Activated CD8-positive, alpha-beta memory T cell treated with anti-CD3 and anti-CD28 coated beads, Interleukin-2, amount 50 U/mL, for 1 hour (primary cell): ENCODE results near the gene GALNT18.

ENCODE experiments used
- DNase-seq: peaks from one replicate; pipeline ENCODE4 v3.0.0-alpha.2; 2020; ENCODE audit errors: extremely low read depth

The GALNT18 gene

GRCh38 chr11:11624204-11624603, 2.4 kb upstream of the GALNT18 start:
- no peak for DNase-seq

DNA sequence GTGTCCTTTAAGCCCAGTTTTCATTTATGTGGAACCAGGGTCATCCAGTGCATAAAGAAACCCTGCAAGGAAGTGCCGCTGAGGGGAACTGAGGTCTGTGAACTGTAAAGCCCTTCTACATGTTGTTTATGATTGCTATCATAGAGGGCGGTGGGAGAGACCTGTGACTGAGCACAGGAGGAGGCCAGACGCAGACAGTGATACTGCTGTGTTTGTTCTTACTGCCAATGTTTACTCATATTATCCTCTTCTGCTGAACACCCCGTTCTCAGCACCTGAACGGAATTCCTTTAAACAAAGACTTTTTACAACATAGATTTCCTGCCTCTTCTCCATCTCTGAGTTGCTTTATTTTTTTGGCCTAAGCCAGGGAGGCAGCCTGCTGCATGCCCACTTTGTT, 967 bp upstream of the GALNT18 start:
- no peak for DNase-seq

DNA sequence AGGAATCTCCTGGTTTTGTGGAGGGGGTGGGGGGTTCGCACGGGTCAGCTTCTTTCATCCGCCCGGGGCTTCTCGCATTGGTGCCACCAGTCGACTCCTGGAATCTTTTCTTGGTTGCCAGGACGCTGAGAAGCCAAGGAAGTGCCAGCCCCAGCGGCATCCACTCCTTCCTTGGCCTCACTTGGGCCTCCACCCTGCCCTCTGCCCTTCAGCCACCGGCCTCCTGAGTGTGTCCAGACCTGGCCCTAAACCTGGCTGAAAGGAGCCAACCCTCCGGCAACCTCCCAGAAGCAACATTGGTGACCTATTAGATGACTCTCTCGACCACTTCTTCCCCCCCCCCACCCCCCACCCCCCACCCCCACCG, 518 bp upstream of the GALNT18 start:
- DNase-seq = no peak

- no peak for DNase-seq
Observed at GRCh38 chr11:11620921-11621572, 758 bp downstream of the GALNT18 start.

- DNase-seq = no peak
Observed at GRCh38 chr11:11620173-11620920, 1.5 kb downstream of the GALNT18 start.

- DNase-seq = no peak
Observed at GRCh38 chr11:11618973-11619435, 2.8 kb downstream of the GALNT18 start.

DNA sequence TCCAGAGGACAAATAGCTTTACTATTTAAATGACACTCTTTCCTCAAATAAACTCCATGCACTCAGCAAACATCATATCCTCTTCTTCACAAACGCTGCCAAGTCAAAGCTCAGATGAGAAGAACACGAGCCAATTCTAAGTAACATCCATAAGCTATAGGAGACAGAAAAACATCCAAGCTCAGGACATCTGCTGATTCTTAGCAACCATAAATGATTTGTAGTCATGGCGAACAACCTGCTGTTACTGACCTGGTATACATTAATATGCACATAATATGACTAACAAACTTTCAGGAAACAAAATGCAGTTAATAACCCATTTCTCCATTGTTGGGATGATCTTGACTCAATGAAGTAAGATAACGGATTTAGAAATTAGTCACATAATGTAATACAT, 6.7 kb downstream of the GALNT18 start:
- DNase-seq = no peak

- no peak for DNase-seq
Observed at GRCh38 chr11:11612439-11612838, 9.4 kb downstream of the GALNT18 start.

DNA sequence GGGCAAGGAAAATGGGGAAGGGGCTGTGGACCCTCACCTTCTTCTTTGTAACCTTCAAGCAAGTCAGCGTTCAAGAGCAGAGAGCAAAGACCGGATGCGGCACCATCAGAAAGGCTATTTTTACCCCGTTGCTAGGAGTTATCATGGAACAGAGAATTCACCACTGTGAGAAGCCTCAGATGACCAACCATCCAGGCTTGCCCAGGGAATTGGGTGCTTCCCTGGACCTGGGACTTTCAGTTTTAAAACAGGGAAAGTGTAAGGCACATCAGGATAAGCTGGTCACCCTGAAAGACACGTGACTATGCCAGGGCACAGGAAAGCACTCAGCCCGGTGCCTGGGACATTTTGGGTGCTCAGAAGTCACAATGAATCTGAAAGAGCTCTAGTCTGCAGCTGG, 10.4 kb downstream of the GALNT18 start:
- no peak for DNase-seq

- DNase-seq = no peak
Observed at GRCh38 chr11:11608783-11609232, 13.0 kb downstream of the GALNT18 start.

GRCh38 chr11:11607772-11608171, 14.0 kb downstream of the GALNT18 start:
- no peak for DNase-seq

DNA sequence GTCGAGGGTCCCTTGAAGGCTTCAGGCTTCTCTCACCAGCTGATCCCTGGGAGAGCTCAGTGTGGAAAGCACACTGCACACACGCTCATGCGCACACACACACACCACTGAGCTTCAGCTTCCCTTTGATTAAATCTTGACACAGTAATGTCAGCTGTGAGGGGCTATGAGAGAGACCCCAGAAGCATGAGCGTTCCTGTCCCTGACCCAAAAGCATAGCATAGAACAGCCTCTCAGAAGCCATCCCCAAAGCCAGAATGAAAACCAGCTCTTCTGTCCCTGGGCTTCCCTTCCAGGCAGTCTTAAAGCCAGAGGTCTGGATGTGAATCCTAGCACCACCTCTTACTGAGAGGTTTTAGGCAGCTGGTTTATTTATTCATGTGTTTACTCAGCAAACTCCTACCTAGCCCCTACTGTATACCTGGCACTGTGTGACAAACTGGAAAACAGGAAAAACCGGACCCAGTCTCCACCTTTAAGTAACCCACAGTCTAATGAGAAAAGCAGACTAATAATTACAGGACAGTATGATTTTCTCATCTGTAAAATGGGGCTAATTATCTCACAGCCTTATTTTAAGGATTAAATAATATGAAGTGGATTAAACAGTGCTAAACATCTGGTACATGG, 15.9 kb downstream of the GALNT18 start:
- DNase-seq = no peak

DNA sequence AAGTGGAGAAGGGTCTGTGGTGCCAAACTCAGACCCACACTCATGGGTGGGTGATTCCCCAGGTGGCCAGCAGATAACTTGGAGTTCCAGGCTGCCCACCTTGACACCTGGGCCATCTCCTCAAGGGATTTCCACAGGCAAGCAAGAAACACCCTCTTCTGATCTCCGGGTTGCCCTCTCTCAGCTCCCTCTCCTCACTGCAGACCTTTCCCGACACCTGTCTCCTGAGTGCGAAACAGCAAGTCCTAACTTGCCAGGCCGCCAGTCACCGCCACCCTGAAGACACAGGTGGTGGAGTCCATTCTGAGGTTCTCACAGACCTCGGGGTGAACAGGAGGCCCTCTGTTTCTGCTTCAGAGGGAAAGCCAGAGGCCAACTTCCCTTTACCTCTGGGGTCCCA, 16.6 kb downstream of the GALNT18 start:
- DNase-seq = no peak

- no peak for DNase-seq
Observed at GRCh38 chr11:11604370-11604990, 17.3 kb downstream of the GALNT18 start.

DNA sequence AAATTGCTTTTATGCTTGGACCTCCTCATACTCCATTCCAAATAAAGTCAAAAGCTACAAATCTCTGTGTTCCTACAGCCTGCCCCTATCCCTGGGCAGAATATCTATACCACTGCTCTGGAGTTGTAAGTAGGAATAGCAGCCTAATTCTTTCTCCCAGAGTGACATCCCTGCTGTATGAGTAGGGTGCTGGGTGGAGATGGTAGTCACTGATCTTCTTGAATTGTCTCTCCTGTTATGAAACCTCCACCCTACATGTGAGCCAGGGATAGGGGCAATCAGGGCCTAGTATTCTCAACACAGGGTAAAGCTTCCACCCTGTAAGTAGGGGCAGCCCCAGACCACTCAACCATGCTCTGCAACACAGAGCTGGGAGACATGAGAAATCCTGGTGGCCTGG, 19.8 kb downstream of the GALNT18 start:
- no peak for DNase-seq

GRCh38 chr11:11600288-11600687, 21.5 kb downstream of the GALNT18 start:
- DNase-seq = no peak

- no peak for DNase-seq
Observed at GRCh38 chr11:11598243-11598642, 23.6 kb downstream of the GALNT18 start.

GRCh38 chr11:11594162-11594561, 27.6 kb downstream of the GALNT18 start:
- DNase-seq = no peak

- no peak for DNase-seq
Observed at GRCh38 chr11:11592146-11592684, 29.6 kb downstream of the GALNT18 start.

- no peak for DNase-seq
Observed at GRCh38 chr11:11589437-11589836, 32.4 kb downstream of the GALNT18 start.

GRCh38 chr11:11588891-11589290, 32.9 kb downstream of the GALNT18 start:
- no peak for DNase-seq

GRCh38 chr11:11588243-11588642, 33.6 kb downstream of the GALNT18 start:
- no peak for DNase-seq
